Left lung (tissue), 10 donors: ENCODE measurements around the gene TRIM8. TPM values are rescaled to one million over a fixed set of nuclear protein-coding genes. Genes with fewer than 3 reads are reported as not detected.
A peak's percentile ranks its signal among the peaks of the same experiment; 100 is the strongest.

Source experiments
- ATAC-seq: fragments of 200-7000 bp; cut with Tn5 transposase; one replicate; pipeline ENCODE4 v1.9.1; 2020; ENCODE audit warnings: moderate library complexity
- DNase-seq, 4 donors: peaks; one replicate each; pipeline ENCODE4 v3.0.0-alpha.2; 2013 to 2020
- H3K27ac ChIP-seq, 2 donors: fragments of 200-600 bp; sonication (generic) in 1 of 2; one replicate each; pipeline versions ENCODE4 v1.5.0 to v1.8.0; 2020 to 2021
- H3K27me3 ChIP-seq, 2 donors: fragments of 200-600 bp; sonication (generic) in 1 of 2; one replicate each; pipeline versions ENCODE4 v1.5.0 to v1.8.0; 2020 to 2021
- H3K36me3 ChIP-seq, 2 donors: fragments of 200-600 bp; sonication (generic) in 1 of 2; one replicate each; pipeline versions ENCODE4 v1.5.0 to v1.8.0; 2020 to 2021
- H3K4me1 ChIP-seq, 2 donors: fragments of 200-600 bp; one replicate each; pipeline ENCODE4 v1.8.0; 2021
- H3K4me3 ChIP-seq, 2 donors: fragments of 200-600 bp; sonication (generic) in 1 of 2; one replicate each; pipeline versions ENCODE4 v1.5.0 to v1.8.0; 2020 to 2021; ENCODE audit warnings: mild to moderate bottlenecking in 1 of 2
- H3K9me3 ChIP-seq, 2 donors: fragments of 200-600 bp; sonication (generic) in 1 of 2; one replicate each; pipeline versions ENCODE4 v1.5.0 to v1.8.0; 2020 to 2021
- intact Hi-C, 2 donors: fragments of 100-400 bp; cut with DNase I; formaldehyde crosslinking; loops; one replicate each; pipeline versions ENCODE4 v1.11.2 to v1.14.2; 2022
- polyA plus RNA-seq, 6 donors: library from polyadenylated mRNA; unstranded; fragments of 120-200 nt; gene quantifications; one replicate each; pipeline ENCODE4 v1.2.1, GENCODE V29; 2013; ENCODE audit not compliant: insufficient read length in 6 of 6
- total RNA-seq, 2 donors: library from RNA; stranded (reverse); fragmentation: NEBNext Ultra II Directional; extraction: Animal tissue kit (Norgen Biotek cat#: 25700); gene quantifications; one replicate each; pipeline ENCODE4 v1.2.1, GENCODE V29; 2021
- TF ChIP-seq, protein P1 (sequence below), 2 donors: fragments of 200-600 bp; sonication (generic) in 1 of 2; IDR thresholded peaks; one replicate each; pipeline versions ENCODE4 v1.5.0 to v1.8.0; 2021; ENCODE audit warnings: antibody characterized with exemption in 2 of 2
- donor health status: DM: no; HTN: yes; CAD: no.
- donor health status: DM: no; HTN: no; CAD: no.

Gene TRIM8
- total and polyA plus RNA-seq, 8 donors: 88.9 to 180 (median 112) TPM

DNA sequence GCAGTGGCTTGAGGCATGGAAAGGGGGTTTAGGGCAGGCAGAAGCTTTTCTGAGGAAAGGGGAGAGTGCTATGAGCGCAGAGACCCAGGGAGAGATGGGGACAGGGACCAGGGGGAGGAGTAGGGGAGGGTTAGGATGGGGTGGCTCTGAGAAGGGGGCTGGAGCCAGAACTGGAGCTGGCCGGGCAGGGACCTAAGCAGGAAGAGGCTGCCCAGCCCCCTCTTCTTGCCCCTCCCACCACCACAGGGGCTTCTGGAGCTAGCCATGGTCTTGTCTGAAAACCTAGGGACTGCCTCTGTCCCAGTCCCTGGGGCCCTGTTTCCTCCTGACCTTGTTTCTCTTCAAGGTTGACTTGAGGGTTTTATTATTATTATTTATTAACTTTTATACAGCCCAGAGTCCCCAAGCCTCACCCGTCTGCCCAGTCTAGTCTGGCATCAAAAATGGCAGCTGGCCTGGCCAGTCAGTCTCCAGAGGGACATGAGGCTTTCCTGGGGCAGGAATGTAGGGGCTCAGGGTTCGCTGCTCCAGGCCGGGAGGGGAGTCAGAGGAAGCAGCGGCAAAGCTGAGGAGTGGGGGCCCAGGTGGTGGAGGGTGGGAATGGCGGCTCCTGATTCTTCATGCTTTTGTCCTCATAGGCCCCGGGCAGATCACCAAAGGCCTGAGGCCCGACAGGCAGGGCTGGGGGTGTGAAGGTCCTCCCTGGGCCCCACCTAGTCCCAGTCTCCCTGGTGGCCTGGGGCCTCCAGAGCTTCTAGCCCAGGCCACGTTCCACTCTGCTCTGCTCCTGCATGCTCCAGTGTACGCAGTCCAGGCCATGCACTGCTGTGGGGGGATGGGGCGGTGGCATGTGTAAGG, 5.7 kb downstream of the TRIM8 start:
- Histone ChIP-seq H3K4me1 (peaks cover 60 to 86% of the 10 kb centered on the region in 2 donors), H3K27me3 (no peaks in the 10 kb centered on the region), H3K4me3 (peak overlapping the region; percentile 19 to 85), H3K9me3 (no peaks in the 10 kb centered on the region), H3K36me3 (peaks cover 0 to 32% of the 10 kb centered on the region in 2 donors), H3K27ac (peak overlapping the region; percentile 70 to 98)
- intact Hi-C loops: no loop called here
- TF ChIP-seq, protein P1, sequence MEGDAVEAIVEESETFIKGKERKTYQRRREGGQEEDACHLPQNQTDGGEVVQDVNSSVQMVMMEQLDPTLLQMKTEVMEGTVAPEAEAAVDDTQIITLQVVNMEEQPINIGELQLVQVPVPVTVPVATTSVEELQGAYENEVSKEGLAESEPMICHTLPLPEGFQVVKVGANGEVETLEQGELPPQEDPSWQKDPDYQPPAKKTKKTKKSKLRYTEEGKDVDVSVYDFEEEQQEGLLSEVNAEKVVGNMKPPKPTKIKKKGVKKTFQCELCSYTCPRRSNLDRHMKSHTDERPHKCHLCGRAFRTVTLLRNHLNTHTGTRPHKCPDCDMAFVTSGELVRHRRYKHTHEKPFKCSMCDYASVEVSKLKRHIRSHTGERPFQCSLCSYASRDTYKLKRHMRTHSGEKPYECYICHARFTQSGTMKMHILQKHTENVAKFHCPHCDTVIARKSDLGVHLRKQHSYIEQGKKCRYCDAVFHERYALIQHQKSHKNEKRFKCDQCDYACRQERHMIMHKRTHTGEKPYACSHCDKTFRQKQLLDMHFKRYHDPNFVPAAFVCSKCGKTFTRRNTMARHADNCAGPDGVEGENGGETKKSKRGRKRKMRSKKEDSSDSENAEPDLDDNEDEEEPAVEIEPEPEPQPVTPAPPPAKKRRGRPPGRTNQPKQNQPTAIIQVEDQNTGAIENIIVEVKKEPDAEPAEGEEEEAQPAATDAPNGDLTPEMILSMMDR (IDR thresholded peaks at IDR 0.05): no peak
- ATAC-seq (no peak), DNase-seq (peak in 1 of 4 donors; percentile 66)

DNA sequence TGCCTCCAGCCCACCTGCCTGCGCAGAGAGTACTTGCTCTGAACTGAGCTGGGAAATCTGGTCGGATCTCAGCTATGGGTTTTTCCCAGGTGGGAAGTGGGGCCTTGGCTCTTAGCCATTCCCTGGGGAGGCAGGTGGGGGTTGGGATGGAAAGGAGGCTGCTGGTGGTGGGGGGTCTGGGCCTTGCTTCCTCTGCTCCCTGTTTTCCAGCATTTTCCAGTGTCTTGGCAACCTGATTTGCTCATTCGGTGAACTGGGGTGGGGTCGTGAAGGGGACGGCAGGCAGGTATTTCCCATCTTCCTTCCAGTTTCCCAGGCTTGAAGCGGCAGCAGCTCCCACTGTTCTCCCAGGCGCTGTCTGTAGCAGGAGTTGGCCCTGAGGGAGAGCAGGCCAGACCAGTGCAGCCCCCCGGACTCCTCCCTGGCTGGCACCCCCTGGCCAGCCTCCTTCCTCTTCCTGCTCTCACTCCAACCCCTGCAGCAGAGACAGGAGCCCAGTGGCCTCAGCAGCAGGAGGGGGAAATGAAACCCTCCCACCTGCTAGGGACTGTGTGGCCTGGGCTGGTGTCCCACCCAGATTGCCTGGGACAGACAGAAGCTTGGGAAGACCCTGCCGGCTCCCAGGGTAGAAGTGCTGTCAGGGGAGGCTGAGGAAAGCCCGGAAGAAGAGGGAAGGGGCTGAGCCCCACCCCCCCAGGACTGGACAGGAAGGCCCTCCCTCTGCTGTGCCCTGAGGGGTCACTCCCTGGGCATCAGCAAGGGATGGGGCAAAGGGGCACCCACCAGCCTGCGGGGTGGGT, 6.6 kb downstream of the TRIM8 start:
- H3K27me3 ChIP-seq: no peaks in the 10 kb centered on the region
- intact Hi-C loops: no loop called here
- H3K36me3 ChIP-seq: peaks cover 0 to 40% of the 10 kb centered on the region in 2 donors
- no peak overlapping the region for H3K4me3 ChIP-seq
- TF ChIP-seq, protein P1 (IDR thresholded peaks at IDR 0.05): no peak
- no peaks in the 10 kb centered on the region for H3K9me3 ChIP-seq
- H3K4me1 ChIP-seq: peaks cover 60 to 93% of the 10 kb centered on the region in 2 donors
- DNase-seq (peak in 1 of 4 donors; percentile 60), ATAC-seq (no peak)
- H3K27ac ChIP-seq: peak overlapping the region; percentile 70 to 98

DNA sequence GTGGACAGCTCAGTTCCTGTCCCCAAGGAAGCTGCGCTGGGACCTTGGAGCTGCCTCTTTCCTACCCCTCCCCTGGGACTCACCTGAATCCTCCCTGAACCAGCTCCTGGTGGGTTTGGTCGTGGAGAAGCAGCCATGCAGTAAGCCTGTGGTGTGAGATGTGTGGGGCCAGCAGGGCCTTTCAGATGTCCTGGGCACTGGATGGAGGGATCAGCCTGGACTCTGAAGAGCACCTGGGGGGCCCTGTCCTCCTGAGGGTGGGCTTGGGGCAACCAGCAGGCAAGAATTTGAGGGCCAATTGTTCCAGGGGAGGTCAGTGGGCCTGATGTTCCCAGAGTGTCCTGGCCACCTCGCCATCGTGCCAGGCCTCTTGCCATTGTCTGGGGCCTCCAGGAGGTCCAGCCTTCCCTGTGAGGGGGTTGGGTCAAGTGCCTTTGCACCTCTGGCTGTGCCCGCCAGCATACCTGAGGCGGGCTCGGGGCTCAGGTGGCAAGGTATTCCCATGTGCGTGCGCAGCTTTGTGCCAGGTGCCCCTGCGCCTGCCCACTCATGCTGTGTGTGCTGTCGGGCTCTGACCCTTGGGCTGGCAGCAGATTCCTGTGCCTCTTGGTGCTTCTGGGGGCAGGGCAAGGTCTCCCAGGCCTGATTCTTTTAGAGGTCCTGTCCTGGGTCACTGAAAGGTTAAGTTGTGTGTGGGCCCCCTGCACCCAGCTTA, 7.3 kb downstream of the TRIM8 start:
- Histone ChIP-seq H3K9me3 (no peaks in the 10 kb centered on the region), H3K4me1 (peaks cover 62 to 97% of the 10 kb centered on the region in 2 donors), H3K36me3 (peaks cover 0 to 48% of the 10 kb centered on the region in 2 donors), H3K27ac (peak overlapping the region; percentile 44 to 98), H3K4me3 (no peak overlapping the region), H3K27me3 (no peaks in the 10 kb centered on the region)
- TF ChIP-seq, protein P1 (IDR thresholded peaks at IDR 0.05): no peak
- intact Hi-C loops: no loop called here
- DNase-seq: peak in 1 of 4 donors; percentile 55
- ATAC-seq: no peak

DNA sequence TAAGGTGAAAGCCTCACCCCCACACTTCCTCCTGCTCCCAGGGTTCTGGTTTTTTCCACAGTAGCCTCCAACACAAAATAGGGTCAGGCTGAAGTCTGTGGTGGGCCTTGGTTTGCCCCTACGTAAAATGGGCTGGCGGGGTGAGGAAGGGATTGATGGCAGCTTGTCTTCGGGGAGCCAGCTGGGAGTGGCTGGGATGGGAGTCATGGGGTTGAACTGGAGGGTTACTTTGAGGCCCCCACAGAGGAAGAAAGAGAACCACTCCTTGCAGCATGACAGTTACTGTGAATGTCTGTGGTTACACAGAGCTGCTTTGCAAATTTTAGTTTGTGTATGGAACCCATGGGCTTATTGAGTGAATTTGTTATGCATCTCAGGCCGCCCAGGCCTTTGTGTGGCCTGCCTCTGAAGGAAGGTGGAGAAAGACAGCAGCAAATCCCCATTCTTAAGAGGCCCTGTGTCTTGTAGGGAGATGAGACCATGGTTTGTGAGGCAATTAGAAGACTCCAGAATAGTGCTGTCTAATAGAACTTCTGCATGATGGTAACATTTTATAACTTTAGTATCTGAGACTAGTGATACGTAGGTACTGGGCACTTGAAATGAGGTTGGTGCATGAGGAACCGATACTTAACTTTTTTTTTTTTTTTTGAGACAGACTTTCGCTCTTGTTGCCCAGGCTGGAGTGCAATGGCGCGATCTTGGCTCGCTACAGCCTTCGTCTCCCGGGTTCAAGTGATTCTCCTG, 8.1 kb downstream of the TRIM8 start:
- Histone ChIP-seq H3K4me1 (peaks cover 63 to 97% of the 10 kb centered on the region in 2 donors), H3K27me3 (no peaks in the 10 kb centered on the region), H3K36me3 (peaks cover 0 to 55% of the 10 kb centered on the region in 2 donors), H3K9me3 (no peaks in the 10 kb centered on the region), H3K27ac (peak overlapping the region; percentile 44 to 98), H3K4me3 (no peak overlapping the region)
- intact Hi-C loops: no loop called here
- ATAC-seq (no peak), DNase-seq (peak in 1 of 4 donors; percentile 55)
- TF ChIP-seq, protein P1 (IDR thresholded peaks at IDR 0.05): no peak
